ACC112 (cell line): ENCODE measurements around the gene SULT1C3.
"Not testable (repeated sequence)": the region's sequence is repeated elsewhere in the genome, so short reads cannot be mapped to it uniquely, and the experiment has no call there.

ENCODE experiments used
- H2AFZ ChIP-seq: fragments of 200-600 bp; sonication (generic); one replicate; pipeline ENCODE4 v1.6.0; 2017; ENCODE audit warnings: antibody characterized with exemption, low read length; ENCODE audit not compliant: unreplicated experiment
- H3K27ac ChIP-seq: fragments of 200-600 bp; sonication (generic); 2 replicates; pipeline ENCODE4 v1.5.1; 2014; ENCODE audit warnings: low read depth, mild to moderate bottlenecking, antibody characterized with exemption, low read length, moderate library complexity
- H3K27me3 ChIP-seq: fragments of 200-600 bp; sonication (generic); 2 replicates; pipeline ENCODE4 v1.6.1; 2014; ENCODE audit warnings: mild to moderate bottlenecking, antibody characterized with exemption, low read length, moderate library complexity, mixed read lengths; ENCODE audit not compliant: insufficient read depth
- H3K36me3 ChIP-seq: fragments of 200-600 bp; sonication (generic); 2 replicates; pipeline ENCODE4 v1.6.1; 2016; ENCODE audit warnings: mild to moderate bottlenecking, antibody characterized with exemption, low read length, moderate library complexity, mixed read lengths; ENCODE audit not compliant: insufficient read depth
- H3K4me1 ChIP-seq: fragments of 200-600 bp; sonication (generic); one replicate; pipeline ENCODE4 v1.6.1; 2016; ENCODE audit warnings: low read length, mixed read lengths; ENCODE audit not compliant: insufficient read depth, unreplicated experiment, control insufficient read depth
- H3K4me3 ChIP-seq: fragments of 200-600 bp; sonication (generic); 2 replicates; pipeline ENCODE4 v1.5.1; 2014; ENCODE audit warnings: mild to moderate bottlenecking, low read depth, low read length
- H3K79me2 ChIP-seq: fragments of 200-600 bp; sonication (generic); one replicate; pipeline ENCODE4 v1.6.0; 2016; ENCODE audit warnings: low read length; ENCODE audit not compliant: control insufficient read depth, unreplicated experiment, insufficient read depth

SULT1C3 gene

DNA sequence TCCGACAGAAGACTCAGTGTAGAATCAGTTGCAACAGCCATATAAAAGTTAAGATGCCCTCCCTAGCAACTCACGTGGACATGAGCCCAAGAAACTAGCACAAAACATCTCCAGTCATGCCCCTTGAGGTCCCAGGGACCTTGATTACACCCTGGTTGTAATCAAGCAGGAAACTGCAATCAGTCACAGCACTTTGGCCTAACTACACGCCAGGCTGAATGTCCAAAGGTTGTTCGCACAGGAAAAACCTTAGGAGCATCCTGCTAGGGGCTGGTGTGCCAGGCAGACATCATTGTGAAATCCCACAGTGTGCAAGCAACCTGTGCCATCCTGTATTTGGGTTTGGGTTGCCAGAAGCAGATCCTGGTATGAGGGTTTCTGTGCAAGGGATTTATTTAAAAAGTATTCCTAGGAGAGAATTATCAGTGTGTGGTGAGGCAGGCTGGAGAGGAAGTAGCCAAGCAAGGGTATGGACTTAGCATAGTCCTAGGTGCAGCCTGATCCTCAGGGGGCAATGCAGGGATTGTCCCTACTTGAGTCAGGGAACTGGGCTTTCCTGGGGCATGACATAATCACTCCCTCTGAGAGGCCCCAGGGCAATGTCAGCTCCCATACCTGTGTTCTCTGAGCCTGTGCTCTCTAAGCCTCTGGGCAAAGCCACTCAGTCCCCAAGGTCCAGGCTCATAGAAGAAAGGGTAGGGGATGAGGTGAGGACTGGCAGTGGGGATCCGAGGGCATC is 31.2 kb downstream of the SULT1C3 start:
- Histone ChIP-seq H3K4me3 (no peak overlapping the region), H3K79me2 (no peaks in the 10 kb centered on the region), H3K36me3 (no peaks in the 10 kb centered on the region), H3K27me3 (no peaks in the 10 kb centered on the region), H3K27ac (peak overlapping the region; percentile 78), H3K4me1 (peaks cover 48% of the 10 kb centered on the region), H2AFZ (peak overlapping the region; percentile 97)

DNA sequence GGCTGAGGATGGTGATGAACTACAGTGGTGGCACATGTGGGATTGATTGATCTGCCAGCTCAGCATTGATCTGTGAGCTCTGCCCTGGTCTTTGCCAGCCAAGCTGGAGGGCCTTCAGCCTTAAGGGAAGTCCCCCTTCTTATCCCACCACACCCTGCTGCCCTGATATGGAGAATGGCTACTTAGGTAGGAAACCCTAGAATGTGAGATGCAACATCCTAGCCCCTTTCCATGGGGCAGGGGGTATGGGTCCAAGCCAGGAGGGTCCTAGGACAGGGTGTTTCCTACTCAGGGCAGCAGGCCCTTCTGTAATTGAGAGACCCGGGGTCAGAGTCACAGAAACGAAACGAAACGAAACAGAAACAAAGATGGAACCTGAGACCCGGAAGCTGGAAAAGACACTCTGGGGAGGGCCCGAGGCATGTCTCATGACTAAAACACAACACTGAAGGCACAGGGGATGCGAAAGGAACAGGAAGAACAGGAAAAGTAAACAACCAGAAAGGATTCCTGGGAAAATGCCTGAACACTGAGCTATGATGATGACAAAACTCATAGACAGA is 32.0 kb downstream of the SULT1C3 start:
- H3K79me2 ChIP-seq, result no peaks in the 10 kb centered on the region
- H2AFZ ChIP-seq, result peak overlapping the region; percentile 97
- H3K4me3 ChIP-seq, result peak overlapping the region; percentile 71
- peaks cover 41% of the 10 kb centered on the region for H3K4me1 ChIP-seq
- peak overlapping the region; percentile 78 for H3K27ac ChIP-seq
- H3K36me3 ChIP-seq, result no peaks in the 10 kb centered on the region
- H3K27me3 ChIP-seq, result no peaks in the 10 kb centered on the region

GRCh38 chr2:108278631-108279030 is 38.9 kb downstream of the SULT1C3 start:
- no peak overlapping the region for H3K4me3 ChIP-seq
- no peak overlapping the region for H3K27ac ChIP-seq
- no peaks in the 10 kb centered on the region for H3K27me3 ChIP-seq
- peaks cover 8% of the 10 kb centered on the region for H3K4me1 ChIP-seq
- no peaks in the 10 kb centered on the region for H3K79me2 ChIP-seq
- no peak overlapping the region for H2AFZ ChIP-seq
- no peaks in the 10 kb centered on the region for H3K36me3 ChIP-seq

DNA sequence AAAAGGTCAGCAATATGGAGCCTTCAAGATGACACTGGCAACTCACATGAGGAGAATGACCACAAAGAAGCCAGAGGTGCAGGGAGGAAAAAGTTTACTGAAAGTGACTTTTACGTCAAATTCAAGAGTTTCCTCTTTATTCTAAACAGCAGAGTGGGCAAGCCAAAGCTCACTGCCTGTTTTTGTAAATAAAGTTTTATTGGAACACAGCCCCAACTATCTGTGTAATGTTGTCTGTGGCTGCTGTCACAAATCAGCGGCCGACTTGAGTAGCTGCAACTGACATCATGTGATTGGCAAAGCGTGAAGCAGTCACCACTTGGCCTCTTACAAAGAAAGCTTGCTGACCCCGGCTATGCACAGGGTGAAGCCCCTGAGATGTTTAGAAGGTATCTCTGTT is 39.7 kb downstream of the SULT1C3 start:
- H3K27ac ChIP-seq, result no peak overlapping the region
- H3K4me3 ChIP-seq, result no peak overlapping the region
- H3K79me2 ChIP-seq, result no peaks in the 10 kb centered on the region
- H3K27me3 ChIP-seq, result no peaks in the 10 kb centered on the region
- H3K4me1 ChIP-seq, result peaks cover 8% of the 10 kb centered on the region
- no peaks in the 10 kb centered on the region for H3K36me3 ChIP-seq
- no peak overlapping the region for H2AFZ ChIP-seq

DNA sequence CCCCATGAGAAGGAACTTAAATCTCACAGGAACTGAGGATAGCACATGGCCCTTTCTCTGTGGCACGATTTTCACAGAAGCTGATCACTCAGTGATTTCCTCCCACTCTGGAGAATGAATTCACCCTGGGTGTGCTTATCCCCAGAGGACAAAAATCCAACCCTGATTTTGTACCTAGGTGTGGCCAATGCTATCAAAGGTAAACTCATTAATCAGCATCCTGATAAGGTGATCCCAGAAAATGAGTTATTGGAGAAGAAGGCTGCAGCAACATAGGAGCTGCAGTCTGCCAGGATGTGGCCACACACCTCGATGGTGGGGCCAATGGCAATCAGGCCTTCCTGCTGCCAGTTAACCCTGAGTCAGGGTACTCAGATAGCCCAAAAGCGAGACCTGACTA is 40.7 kb downstream of the SULT1C3 start:
- H3K27ac ChIP-seq, result no peak overlapping the region
- H3K79me2 ChIP-seq, result no peaks in the 10 kb centered on the region
- H3K27me3 ChIP-seq, result no peaks in the 10 kb centered on the region
- peaks cover 8% of the 10 kb centered on the region for H3K4me1 ChIP-seq
- no peaks in the 10 kb centered on the region for H3K36me3 ChIP-seq
- no peak overlapping the region for H2AFZ ChIP-seq
- no peak overlapping the region for H3K4me3 ChIP-seq

GRCh38 chr2:108284566-108284965 is 44.8 kb downstream of the SULT1C3 start:
- not testable (repeated sequence) for H2AFZ ChIP-seq, H3K27me3 ChIP-seq, H3K79me2 ChIP-seq, H3K27ac ChIP-seq, H3K4me3 ChIP-seq, H3K36me3 ChIP-seq, H3K4me1 ChIP-seq

- Histone ChIP-seq H3K36me3 (no peaks in the 10 kb centered on the region), H3K4me3 (no peak overlapping the region), H3K4me1 (peaks cover 4% of the 10 kb centered on the region), H2AFZ (no peak overlapping the region), H3K27me3 (no peaks in the 10 kb centered on the region), H3K27ac (no peak overlapping the region), H3K79me2 (no peaks in the 10 kb centered on the region)
These were observed 45.8 kb downstream of the SULT1C3 start for GRCh38 chr2:108285616-108286015.

DNA sequence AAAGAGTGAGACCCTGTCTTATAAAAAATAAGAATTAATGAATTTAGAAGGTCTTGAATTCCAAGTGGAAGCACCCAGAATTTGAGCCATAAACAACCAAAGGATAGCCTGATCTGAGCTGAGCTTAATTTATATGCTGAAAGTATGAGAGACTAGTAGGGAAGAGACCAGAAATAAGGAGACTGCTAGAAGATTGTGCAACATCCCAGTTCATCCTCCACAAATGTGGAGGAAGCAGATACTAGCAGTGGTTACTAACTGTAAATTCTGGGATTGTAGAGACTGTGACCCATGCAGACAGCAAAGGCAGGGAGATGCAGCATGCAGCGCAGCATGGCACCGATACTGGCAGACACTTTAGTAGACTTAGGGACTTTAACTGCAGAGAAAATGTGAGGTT is 47.4 kb downstream of the SULT1C3 start:
- H2AFZ ChIP-seq, result no peak overlapping the region
- H3K27ac ChIP-seq, result no peak overlapping the region
- no peaks in the 10 kb centered on the region for H3K79me2 ChIP-seq
- no peaks in the 10 kb centered on the region for H3K36me3 ChIP-seq
- no peak overlapping the region for H3K4me3 ChIP-seq
- no peaks in the 10 kb centered on the region for H3K27me3 ChIP-seq
- H3K4me1 ChIP-seq, result peaks cover 4% of the 10 kb centered on the region

GRCh38 chr2:108288534-108289106 is 48.9 kb downstream of the SULT1C3 start, which contains the start of gene SULT1C2:
Gene SULT1C2, plus strand, starts transcription at chr2:108288895. Its CDS starts 4,773 bp downstream, at chr2:108293668.
- H3K4me3 ChIP-seq, result no peak within 1 kb of the TSS
- H2AFZ ChIP-seq, result no peak within 1 kb of the TSS
- H3K4me1 ChIP-seq, result peaks cover 4% of the 10 kb centered on the region
- H3K36me3 ChIP-seq, result no peaks in the 10 kb centered on the region
- no peaks in the 10 kb centered on the region for H3K27me3 ChIP-seq
- no peak within 1 kb of the TSS for H3K27ac ChIP-seq
- no peaks in the 10 kb centered on the region for H3K79me2 ChIP-seq

DNA sequence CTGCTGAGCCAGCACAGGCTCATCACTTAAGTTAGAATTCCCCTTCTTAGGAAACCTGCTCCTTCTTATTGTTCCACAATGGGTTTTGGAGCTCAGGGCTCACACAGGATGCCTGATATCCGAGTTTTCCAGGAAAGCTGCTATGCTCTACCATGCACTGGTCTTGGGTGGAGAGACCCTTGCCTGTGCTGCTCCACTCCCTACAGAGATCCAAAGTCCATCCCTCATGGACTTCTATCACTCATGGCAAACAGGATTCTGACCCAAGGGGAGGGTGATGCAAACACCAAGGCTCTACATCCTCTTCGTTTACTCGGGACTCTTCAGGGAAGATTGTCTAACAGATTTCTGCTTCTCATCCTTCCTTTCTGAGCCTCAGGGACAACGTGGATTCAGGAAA is 54.1 kb downstream of the SULT1C3 start:
- no peaks in the 10 kb centered on the region for H3K36me3 ChIP-seq
- no peaks in the 10 kb centered on the region for H3K79me2 ChIP-seq
- H3K4me3 ChIP-seq, result no peak overlapping the region
- H2AFZ ChIP-seq, result no peak overlapping the region
- no peaks in the 10 kb centered on the region for H3K27me3 ChIP-seq
- peaks cover 17% of the 10 kb centered on the region for H3K4me1 ChIP-seq
- H3K27ac ChIP-seq, result no peak overlapping the region
